K562 (cell line): ENCODE measurements around the gene POU2F3. TPM values are rescaled to one million over a fixed set of nuclear protein-coding genes. Genes with fewer than 3 reads are reported as not detected.

ENCODE experiments used
- EGR1 ChIP-seq: fragments of 450-650 bp; conservative IDR thresholded peaks from 2 replicates; pipeline ENCODE4 v1.6.1; 2017; ENCODE audit warnings: mild to moderate bottlenecking
- GABPA ChIP-seq: fragments of 200-800 bp; sonication (Bioruptor generic); conservative IDR thresholded peaks from 2 replicates; pipeline ENCODE4 v1.6.1; 2016; ENCODE audit warnings: low read depth, missing genetic modification characterization, missing compliant biosample characterization
- KLF16 ChIP-seq: IDR thresholded peaks from 2 replicates; pipeline ENCODE4 v1.6.1; 2016; ENCODE audit warnings: antibody characterized with exemption
- PHTF2 ChIP-seq: fragments of 250-450 bp; sonication (Bioruptor Pico); IDR thresholded peaks from 2 replicates; pipeline ENCODE4 v1.5.0; 2021; ENCODE audit warnings: mild to moderate bottlenecking
- PRMT5 ChIP-seq: sonication (generic); formaldehyde crosslinking; IDR thresholded peaks from 2 replicates; pipeline ENCODE4 v1.5.0; 2020; ENCODE audit warnings: missing genetic modification reagents
- SIN3A ChIP-seq, 2 experiments: fragments of 150-350 bp in 1 of 2; IDR thresholded peaks; 2 replicates each; pipeline ENCODE4 v1.6.1; 2011 to 2016; ENCODE audit warnings: borderline replicate concordance in 2 of 2, low read depth in 2 of 2, low read length in 2 of 2, mild to moderate bottlenecking in 2 of 2, moderate library complexity in 2 of 2; ENCODE audit not compliant: control insufficient read depth in 1 of 2
- ZNF764 ChIP-seq: fragments of 250-450 bp; sonication (Bioruptor Pico); IDR thresholded peaks from 2 replicates; pipeline ENCODE4 v1.4.0; 2020; ENCODE audit warnings: low read depth, mild to moderate bottlenecking, moderate library complexity
- polyA plus RNA-seq, 8 experiments: library from polyadenylated mRNA; depleted of rRNA in 4 of 8; stranded (reverse) in 5 of 8; unstranded in 3 of 8; fragments of >200 nt; fragmentation: Nextera tagmentation in 2 of 8; fragmentation: Illumina TruSeq in 1 of 8; extraction: Ambion mirVana in 2 of 8; extraction: Trizol in 1 of 8; gene quantifications; 2 replicates each; pipeline versions ENCODE4 v1.2.1 to v1.2.3, GENCODE V29; 2011 to 2014; ENCODE audit warnings: inconsistent platforms in 1 of 8, missing spikeins in 1 of 8
- total RNA-seq, 7 experiments: library from RNA; depleted of rRNA in 6 of 7; stranded (reverse); fragments of >200 nt in 6 of 7; fragmentation: Illumina TruSeq in 2 of 7; extraction: Trizol in 2 of 7; gene quantifications; 2 replicates each; pipeline versions ENCODE4 v1.2.1 to v1.2.3, GENCODE V29; 2011 to 2021; ENCODE audit warnings: low replicate concordance in 1 of 7
- TF ChIP-seq, protein P1 (sequence below): fragments of 250-450 bp; sonication (Bioruptor Pico); IDR thresholded peaks from 2 replicates; pipeline ENCODE4 v1.5.0; 2021; ENCODE audit warnings: mild to moderate bottlenecking, moderate library complexity
- TF ChIP-seq, protein P2 (sequence below): fragments of 450-650 bp; IDR thresholded peaks from 2 replicates; pipeline ENCODE4 v1.6.1; 2016; ENCODE audit warnings: antibody characterized with exemption
- TF ChIP-seq, protein P3 (sequence below), 2 experiments: fragments of 450-650 bp in 1 of 2; sonication (generic) in 1 of 2; formaldehyde crosslinking in 1 of 2; IDR thresholded peaks in 1 of 2; conservative IDR thresholded peaks in 1 of 2; 2 replicates each; pipeline versions ENCODE4 v1.6.1 to v1.8.1; 2016 to 2023; ENCODE audit warnings: mild to moderate bottlenecking in 2 of 2, moderate library complexity in 2 of 2, inconsistent platforms in 1 of 2, missing genetic modification reagents in 1 of 2
- TF ChIP-seq, protein P4 (sequence below), 2 experiments: fragments of 150-350 bp in 1 of 2; IDR thresholded peaks; 2 replicates each; pipeline ENCODE4 v1.6.1; 2012 to 2016; ENCODE audit warnings: low read depth in 2 of 2, low read length in 2 of 2, mild to moderate bottlenecking in 1 of 2, moderate library complexity in 1 of 2

POU2F3 gene
- total and polyA plus RNA-seq, 9 of the 15 experiments (the other 6 are each of a cell fraction or from before 2014, with no cell fraction given): not detected

DNA sequence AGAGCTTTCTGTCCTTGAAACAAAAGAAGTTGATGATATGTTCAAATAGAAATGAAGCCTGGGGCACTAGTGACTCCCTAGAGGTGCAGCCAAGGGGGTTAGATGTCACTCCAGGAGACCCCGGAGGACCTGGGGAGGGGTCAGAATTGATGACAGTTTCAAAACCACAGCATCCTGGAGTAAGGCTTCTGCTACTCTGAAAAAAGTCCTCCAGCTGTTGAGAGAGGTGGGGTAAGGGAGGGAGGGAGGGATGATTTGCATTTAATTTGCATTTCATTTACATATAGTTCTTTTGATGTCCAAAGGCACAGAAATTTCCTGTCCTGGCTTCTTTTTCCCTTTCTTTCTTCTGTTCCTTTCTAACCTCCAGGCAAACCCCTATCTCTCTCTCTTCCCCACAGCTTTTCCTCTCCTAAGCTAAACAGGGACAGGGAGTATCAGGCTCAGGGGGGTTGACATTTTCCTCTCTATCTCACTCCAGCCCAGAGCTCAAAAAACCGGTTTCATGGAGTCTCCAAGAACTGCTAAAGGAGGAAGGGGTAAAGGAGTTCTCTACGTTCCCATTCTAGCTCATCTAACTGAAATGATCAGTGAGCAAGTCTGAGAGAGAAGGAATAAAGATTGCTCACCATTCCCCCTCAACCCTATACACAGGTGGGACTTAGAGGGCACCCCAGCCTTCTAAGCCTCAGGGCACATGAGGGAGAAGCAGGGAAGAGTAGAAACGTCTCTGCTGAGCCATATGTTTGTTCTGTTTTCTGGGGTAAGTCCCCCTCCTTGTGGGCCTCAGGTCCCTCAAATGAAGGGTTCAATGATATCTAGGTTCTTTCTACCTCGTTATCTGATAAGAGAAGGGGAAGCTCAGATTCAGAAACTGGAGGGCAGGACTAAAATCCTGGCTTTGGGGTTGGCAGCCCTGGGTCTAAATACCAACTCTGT lies 3.5 kb upstream of the POU2F3 start (continued):
- TF ChIP-seq, protein P1, sequence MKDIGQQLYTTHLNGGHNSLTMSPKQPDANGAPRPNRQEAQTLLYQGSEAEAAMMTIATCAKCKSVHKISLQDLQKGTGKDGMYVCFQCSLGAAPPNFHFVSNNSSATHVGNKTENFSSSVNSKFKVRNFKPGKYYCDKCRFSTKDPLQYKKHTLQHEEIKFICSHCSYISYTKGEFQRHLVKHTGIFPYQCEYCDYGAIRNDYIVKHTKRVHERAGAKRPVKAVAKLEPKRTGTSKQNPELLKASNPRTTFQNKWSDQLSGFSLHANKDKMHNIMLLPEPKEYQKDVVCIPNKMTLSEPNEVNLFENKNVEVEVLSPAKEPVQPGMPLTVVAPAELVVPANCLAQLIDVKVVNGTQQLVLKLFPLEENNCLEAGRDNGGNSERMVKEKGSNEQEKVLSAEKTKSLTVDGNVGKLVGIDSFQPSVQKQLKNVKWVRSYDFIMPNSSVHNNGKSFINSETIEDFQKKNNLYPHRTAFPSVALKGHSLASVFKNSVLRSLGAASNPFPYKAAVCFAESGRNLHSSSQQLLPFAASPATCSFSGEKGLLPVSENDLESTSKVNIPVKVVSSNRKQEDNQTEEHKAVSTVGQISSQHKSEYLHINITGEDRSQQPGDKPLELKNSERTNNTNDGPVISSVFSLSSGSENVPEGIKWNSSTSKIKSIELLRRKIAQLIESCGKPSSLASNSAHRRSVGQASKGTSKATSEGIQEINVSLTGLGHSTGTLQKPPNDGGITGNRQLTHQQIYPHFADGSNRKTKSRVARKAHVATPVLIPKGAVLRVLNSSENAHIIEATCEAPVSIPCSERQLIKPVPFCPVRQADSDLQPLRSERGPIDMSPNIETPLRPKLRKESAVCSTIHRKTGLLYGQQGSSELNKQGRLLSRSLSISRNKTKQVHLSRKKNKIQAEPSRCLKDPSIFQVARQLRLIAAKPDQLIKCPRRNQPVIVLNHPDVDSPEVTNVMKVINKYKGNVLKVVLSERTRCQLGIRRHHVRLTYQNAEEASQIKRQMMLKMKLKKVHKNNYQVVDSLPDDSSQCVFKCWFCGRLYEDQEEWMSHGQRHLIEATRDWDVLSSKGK (CRISPR knock-in tag): no peak
- TF ChIP-seq, protein P2, sequence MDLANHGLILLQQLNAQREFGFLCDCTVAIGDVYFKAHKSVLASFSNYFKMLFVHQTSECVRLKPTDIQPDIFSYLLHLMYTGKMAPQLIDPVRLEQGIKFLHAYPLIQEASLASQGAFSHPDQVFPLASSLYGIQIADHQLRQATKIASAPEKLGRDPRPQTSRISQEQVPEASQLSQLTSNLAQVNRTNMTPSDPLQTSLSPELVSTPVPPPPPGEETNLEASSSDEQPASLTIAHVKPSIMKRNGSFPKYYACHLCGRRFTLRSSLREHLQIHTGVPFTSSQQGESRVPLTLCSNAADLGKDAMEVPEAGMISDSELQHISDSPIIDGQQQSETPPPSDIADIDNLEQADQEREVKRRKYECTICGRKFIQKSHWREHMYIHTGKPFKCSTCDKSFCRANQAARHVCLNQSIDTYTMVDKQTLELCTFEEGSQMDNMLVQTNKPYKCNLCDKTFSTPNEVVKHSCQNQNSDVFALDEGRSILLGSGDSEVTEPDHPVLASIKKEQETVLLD: no peak
- TF ChIP-seq KLF16: no peak
- TF ChIP-seq SIN3A (IDR thresholded peaks at IDR 0.05; ENCODE audit: borderline replicate concordance in 2 of 2, control insufficient read depth in 1 of 2, low read depth in 2 of 2, low read length in 2 of 2): peak; percentile 46 to 92; a peak in 1 of 4 replicates
- TF ChIP-seq, protein P3, sequence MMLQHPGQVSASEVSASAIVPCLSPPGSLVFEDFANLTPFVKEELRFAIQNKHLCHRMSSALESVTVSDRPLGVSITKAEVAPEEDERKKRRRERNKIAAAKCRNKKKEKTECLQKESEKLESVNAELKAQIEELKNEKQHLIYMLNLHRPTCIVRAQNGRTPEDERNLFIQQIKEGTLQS (IDR thresholded peaks at IDR 0.05): no peak
- TF ChIP-seq, protein P3 (CRISPR knock-in tag; conservative IDR thresholded peaks at IDR 0.05): 0 out of 2 replicates have a peak, but pooled peaks have one; percentile 41
- no peak for TF ChIP-seq PHTF2 (CRISPR knock-in tag)
- TF ChIP-seq ZNF764 (CRISPR knock-in tag): no peak
- no peak for TF ChIP-seq GABPA
- TF ChIP-seq PRMT5 (CRISPR knock-in tag): no peak
- TF ChIP-seq, protein P4, sequence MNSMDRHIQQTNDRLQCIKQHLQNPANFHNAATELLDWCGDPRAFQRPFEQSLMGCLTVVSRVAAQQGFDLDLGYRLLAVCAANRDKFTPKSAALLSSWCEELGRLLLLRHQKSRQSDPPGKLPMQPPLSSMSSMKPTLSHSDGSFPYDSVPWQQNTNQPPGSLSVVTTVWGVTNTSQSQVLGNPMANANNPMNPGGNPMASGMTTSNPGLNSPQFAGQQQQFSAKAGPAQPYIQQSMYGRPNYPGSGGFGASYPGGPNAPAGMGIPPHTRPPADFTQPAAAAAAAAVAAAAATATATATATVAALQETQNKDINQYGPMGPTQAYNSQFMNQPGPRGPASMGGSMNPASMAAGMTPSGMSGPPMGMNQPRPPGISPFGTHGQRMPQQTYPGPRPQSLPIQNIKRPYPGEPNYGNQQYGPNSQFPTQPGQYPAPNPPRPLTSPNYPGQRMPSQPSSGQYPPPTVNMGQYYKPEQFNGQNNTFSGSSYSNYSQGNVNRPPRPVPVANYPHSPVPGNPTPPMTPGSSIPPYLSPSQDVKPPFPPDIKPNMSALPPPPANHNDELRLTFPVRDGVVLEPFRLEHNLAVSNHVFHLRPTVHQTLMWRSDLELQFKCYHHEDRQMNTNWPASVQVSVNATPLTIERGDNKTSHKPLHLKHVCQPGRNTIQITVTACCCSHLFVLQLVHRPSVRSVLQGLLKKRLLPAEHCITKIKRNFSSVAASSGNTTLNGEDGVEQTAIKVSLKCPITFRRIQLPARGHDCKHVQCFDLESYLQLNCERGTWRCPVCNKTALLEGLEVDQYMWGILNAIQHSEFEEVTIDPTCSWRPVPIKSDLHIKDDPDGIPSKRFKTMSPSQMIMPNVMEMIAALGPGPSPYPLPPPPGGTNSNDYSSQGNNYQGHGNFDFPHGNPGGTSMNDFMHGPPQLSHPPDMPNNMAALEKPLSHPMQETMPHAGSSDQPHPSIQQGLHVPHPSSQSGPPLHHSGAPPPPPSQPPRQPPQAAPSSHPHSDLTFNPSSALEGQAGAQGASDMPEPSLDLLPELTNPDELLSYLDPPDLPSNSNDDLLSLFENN (IDR thresholded peaks at IDR 0.05; ENCODE audit: low read depth in 2 of 2, low read length in 2 of 2): peak in 1 of 2 experiments; percentile 89; a peak in 2 of 4 replicates
- no peak for TF ChIP-seq EGR1
